RWPE2 (cell line): Measurements from ENCODE around the gene CASP12.

Source experiments
- ATAC-seq: fragments of 200-7000 bp; cut with Tn5 transposase; 3 replicates; pipeline ENCODE4 v1.9.1; 2021; ENCODE audit warnings: low read depth
- DNase-seq: peaks from one replicate; pipeline ENCODE4 v3.0.0-alpha.2; 2020; ENCODE audit warnings: low spot score
- H3K27ac ChIP-seq: fragments of 450-650 bp; 2 replicates; pipeline ENCODE4 v1.5.1; 2017; ENCODE audit warnings: mild to moderate bottlenecking; ENCODE audit not compliant: poor library complexity, severe bottlenecking
- H3K27me3 ChIP-seq: fragments of 250-450 bp; sonication (Bioruptor Pico); 2 replicates; pipeline ENCODE4 v1.5.1; 2021; ENCODE audit warnings: mild to moderate bottlenecking, moderate library complexity; ENCODE audit not compliant: insufficient read depth, poor library complexity, severe bottlenecking
- H3K36me3 ChIP-seq: fragments of 250-450 bp; sonication (Bioruptor Pico); 2 replicates; pipeline ENCODE4 v1.5.1; 2020; ENCODE audit warnings: low read depth, mild to moderate bottlenecking, moderate library complexity
- H3K4me1 ChIP-seq: fragments of 250-450 bp; sonication (Bioruptor Pico); 2 replicates; pipeline ENCODE4 v1.5.1; 2021; ENCODE audit warnings: mild to moderate bottlenecking, moderate library complexity; ENCODE audit not compliant: insufficient read depth, poor library complexity, severe bottlenecking
- H3K4me3 ChIP-seq: fragments of 250-450 bp; sonication (Bioruptor Pico); 2 replicates; pipeline ENCODE4 v1.5.1; 2021; ENCODE audit warnings: mild to moderate bottlenecking, moderate library complexity; ENCODE audit not compliant: severe bottlenecking
- H3K9me3 ChIP-seq: fragments of 250-450 bp; sonication (Bioruptor Pico); 2 replicates; pipeline ENCODE4 v1.5.1; 2021; ENCODE audit warnings: mild to moderate bottlenecking, moderate library complexity; ENCODE audit not compliant: severe bottlenecking
- CTCF ChIP-seq: fragments of 450-650 bp; IDR thresholded peaks from one replicate; pipeline ENCODE4 v1.5.1; 2017; ENCODE audit warnings: mild to moderate bottlenecking, moderate library complexity; ENCODE audit not compliant: poor library complexity, severe bottlenecking

The CASP12 gene

GRCh38 chr11:104892723-104893511 lies 5.3 kb downstream of the CASP12 start:
- ATAC-seq (no peak), DNase-seq (no peak)
- H3K27ac ChIP-seq: no peak overlapping the region
- no peaks in the 10 kb centered on the region for H3K4me1 ChIP-seq
- no peaks in the 10 kb centered on the region for H3K36me3 ChIP-seq
- TF ChIP-seq CTCF: no peak
- no peaks in the 10 kb centered on the region for H3K9me3 ChIP-seq
- H3K27me3 ChIP-seq: no peaks in the 10 kb centered on the region
- no peak overlapping the region for H3K4me3 ChIP-seq

GRCh38 chr11:104891135-104891534 lies 7.1 kb downstream of the CASP12 start:
- H3K4me1 ChIP-seq: no peaks in the 10 kb centered on the region
- H3K36me3 ChIP-seq: no peaks in the 10 kb centered on the region
- DNase-seq (no peak), ATAC-seq (no peak)
- no peak overlapping the region for H3K4me3 ChIP-seq
- no peaks in the 10 kb centered on the region for H3K27me3 ChIP-seq
- no peak overlapping the region for H3K27ac ChIP-seq
- TF ChIP-seq CTCF: no peak
- H3K9me3 ChIP-seq: no peaks in the 10 kb centered on the region

GRCh38 chr11:104883342-104883741 lies 14.9 kb downstream of the CASP12 start:
- H3K9me3 ChIP-seq: no peaks in the 10 kb centered on the region
- no peaks in the 10 kb centered on the region for H3K4me1 ChIP-seq
- DNase-seq: no peak
- no peak overlapping the region for H3K27ac ChIP-seq
- no peak for TF ChIP-seq CTCF
- no peaks in the 10 kb centered on the region for H3K27me3 ChIP-seq
- H3K4me3 ChIP-seq: no peak overlapping the region
- H3K36me3 ChIP-seq: no peaks in the 10 kb centered on the region
- 0 out of 3 replicates have a peak, but pooled peaks have one; percentile 57 for ATAC-seq

- no peak for ATAC-seq
- H3K27me3 ChIP-seq: no peaks in the 10 kb centered on the region
Observed at GRCh38 chr11:104881117-104881794, 17.0 kb downstream of the CASP12 start.

More at GRCh38 chr11:104881117-104881794, 17.0 kb downstream of the CASP12 start:
- no peaks in the 10 kb centered on the region for H3K36me3 ChIP-seq
- H3K27ac ChIP-seq: no peak overlapping the region
- no peak for TF ChIP-seq CTCF
- H3K9me3 ChIP-seq: no peaks in the 10 kb centered on the region
- no peaks in the 10 kb centered on the region for H3K4me1 ChIP-seq
- H3K4me3 ChIP-seq: no peak overlapping the region
- DNase-seq: no peak
